Esophagus muscularis mucosa (tissue), 4 donors: Measurements from ENCODE around the gene RAET1E. TPM values are rescaled to one million over a fixed set of nuclear protein-coding genes. Genes with fewer than 3 reads are reported as not detected.

Source experiments
- DNase-seq: peaks from one replicate; pipeline ENCODE4 v3.0.0-alpha.2; 2017; ENCODE audit errors: extremely low spot score
- H3K27ac ChIP-seq, 4 donors: fragments of 200-600 bp; sonication (generic); replicated peaks in 1 of 4; 1 replicate in 3 of 4; 2 replicates in 1 of 4; pipeline ENCODE4 v1.5.1; 2016 to 2019; ENCODE audit warnings: mild to moderate bottlenecking in 1 of 4
- H3K27me3 ChIP-seq, 4 donors: fragments of 200-600 bp; sonication (generic); one replicate each; pipeline versions ENCODE4 v1.5.1 to v1.6.0; 2016 to 2019
- H3K36me3 ChIP-seq, 4 donors: fragments of 200-600 bp; sonication (generic); one replicate each; pipeline ENCODE4 v1.5.1; 2016 to 2019
- H3K4me1 ChIP-seq, 4 donors: fragments of 200-600 bp; sonication (generic); one replicate each; pipeline ENCODE4 v1.5.1; 2016 to 2019
- H3K4me3 ChIP-seq, 4 donors: fragments of 200-600 bp; sonication (generic); 1 replicate in 2 of 4; 2 replicates in 2 of 4; pipeline ENCODE4 v1.5.1; 2016 to 2019; ENCODE audit warnings: mild to moderate bottlenecking in 4 of 4, moderate library complexity in 1 of 4
- H3K9me3 ChIP-seq, 4 donors: fragments of 200-600 bp; sonication (generic); 1 replicate in 3 of 4; 2 replicates in 1 of 4; pipeline ENCODE4 v1.5.1; 2016 to 2019
- CTCF ChIP-seq, 3 experiments: fragments of 200-600 bp in 2 of 3; fragments of 450-650 bp in 1 of 3; sonication (generic) in 2 of 3; IDR thresholded peaks; one replicate each; pipeline ENCODE4 v1.5.1; 2017 to 2019; ENCODE audit warnings: antibody characterized with exemption in 3 of 3, mild to moderate bottlenecking in 2 of 3, moderate library complexity in 1 of 3
- EP300 ChIP-seq: sonication (generic); formaldehyde crosslinking; IDR thresholded peaks from one replicate; pipeline ENCODE4 v1.6.1; 2017; ENCODE audit warnings: antibody characterized with exemption
- POLR2A ChIP-seq: fragments of 450-650 bp; IDR thresholded peaks from one replicate; pipeline ENCODE4 v1.6.1; 2017; ENCODE audit warnings: antibody characterized with exemption, moderate library complexity, mild to moderate bottlenecking, low read depth
- POLR2AphosphoS5 ChIP-seq, 2 donors: sonication (generic); formaldehyde crosslinking; IDR thresholded peaks; one replicate each; pipeline ENCODE4 v1.6.1; 2017; ENCODE audit warnings: antibody characterized with exemption in 2 of 2
- WGBS: methylation state at CpG from one replicate; pipeline ENCODE4 v1.1.5; 2018; 5-methylcytosine and 5-hydroxymethylcytosine counted together
- intact Hi-C: fragments of 100-400 bp; cut with DNase I; formaldehyde crosslinking; loops from one replicate; pipeline ENCODE4 v1.15.1; 2023
- total RNA-seq, 4 donors: library from RNA; depleted of rRNA; stranded (reverse); fragments of >200 nt; gene quantifications; one replicate each; pipeline versions ENCODE4 v1.1.0 to v1.2.1, GENCODE V29; 2016

RAET1E gene
- total RNA-seq, 4 donors from 2014 or later: 0.29 TPM; not detected in 3

DNA sequence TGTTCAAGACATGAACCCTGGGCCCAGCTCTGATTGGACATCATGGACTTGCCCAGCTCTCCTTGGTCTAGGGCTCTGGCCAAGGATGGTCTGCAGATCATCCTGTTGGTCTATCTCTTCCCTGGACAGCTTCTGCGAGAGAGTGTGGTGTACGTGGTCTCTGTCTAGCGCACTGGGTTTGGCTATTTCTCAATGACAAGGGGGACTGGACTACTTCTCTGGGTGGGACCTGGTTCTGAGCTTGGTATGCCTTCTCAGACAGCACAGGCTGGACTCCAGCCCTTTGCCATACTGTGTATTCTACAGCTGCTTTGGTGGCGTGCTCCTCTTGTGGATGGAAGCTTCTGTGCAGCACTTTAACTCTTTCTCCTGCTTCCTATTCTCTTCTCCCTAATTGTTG is 8.5 kb upstream of the RAET1E start:
- no peak for TF ChIP-seq CTCF (IDR thresholded peaks at IDR 0.05)
- TF ChIP-seq POLR2AphosphoS5 (IDR thresholded peaks at IDR 0.05): no peak
- no peak for TF ChIP-seq POLR2A
- TF ChIP-seq EP300: no peak
- Histone ChIP-seq H3K27ac (no peak overlapping the region), H3K4me1 (no peaks in the 10 kb centered on the region), H3K36me3 (no peaks in the 10 kb centered on the region), H3K27me3 (no peaks in the 10 kb centered on the region), H3K9me3 (peaks cover 0 to 7% (median 3%) of the 10 kb centered on the region in 4 donors), H3K4me3 (no peak overlapping the region)
- intact Hi-C loops: no loop called here
- 96% methylated on average over 4 of the region's 4 CpGs for WGBS
- no peak for DNase-seq

DNA sequence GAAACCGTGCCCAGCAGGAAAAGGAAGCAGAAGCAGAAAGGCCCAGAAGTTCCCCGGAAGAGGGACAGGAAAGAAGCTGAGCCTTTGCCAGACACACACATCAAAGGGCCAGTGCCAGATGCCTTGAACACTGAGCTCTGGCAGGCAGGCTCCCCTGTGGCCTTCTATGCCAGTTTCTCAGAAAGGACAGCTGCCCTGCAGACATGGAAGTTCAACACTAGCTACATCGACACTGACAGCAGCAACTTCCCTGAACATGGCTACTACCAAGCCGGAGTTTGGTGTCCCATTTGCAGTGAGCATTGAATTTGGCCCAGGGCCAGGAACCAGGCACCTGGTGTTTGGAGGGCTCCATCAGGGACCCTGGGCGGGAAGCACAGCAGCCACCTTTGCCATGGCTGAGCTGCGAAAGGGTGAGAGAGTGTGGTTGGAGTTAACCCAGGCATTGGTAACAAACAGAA is 8.0 kb upstream of the RAET1E start:
- Histone ChIP-seq H3K4me3 (no peak overlapping the region), H3K27me3 (no peaks in the 10 kb centered on the region), H3K27ac (no peak overlapping the region), H3K36me3 (no peaks in the 10 kb centered on the region), H3K4me1 (no peaks in the 10 kb centered on the region), H3K9me3 (peaks cover 0 to 7% (median 3%) of the 10 kb centered on the region in 4 donors)
- intact Hi-C loops: no loop called here
- TF ChIP-seq CTCF (IDR thresholded peaks at IDR 0.05) (no peak), POLR2A (no peak), POLR2AphosphoS5 (IDR thresholded peaks at IDR 0.05) (no peak), EP300 (no peak)
- DNase-seq: no peak
- WGBS: 85% methylated on average over 3 of the region's 6 CpGs

- WGBS: no CpG with 5 or more reads among the region's 18 CpGs
- no peak for DNase-seq
- Histone ChIP-seq H3K4me3 (no peak overlapping the region), H3K9me3 (peaks cover 0 to 7% (median 3%) of the 10 kb centered on the region in 4 donors), H3K36me3 (no peaks in the 10 kb centered on the region), H3K27ac (no peak overlapping the region), H3K27me3 (no peaks in the 10 kb centered on the region), H3K4me1 (no peaks in the 10 kb centered on the region)
- no peak for TF ChIP-seq CTCF (IDR thresholded peaks at IDR 0.05)
- TF ChIP-seq POLR2A: no peak
- TF ChIP-seq EP300: no peak
- no peak for TF ChIP-seq POLR2AphosphoS5 (IDR thresholded peaks at IDR 0.05)
- intact Hi-C loops: no loop called here
These were observed 7.5 kb upstream of the RAET1E start for GRCh38 chr6:149905371-149905910.

- Histone ChIP-seq H3K9me3 (peaks cover 0 to 7% (median 3%) of the 10 kb centered on the region in 4 donors), H3K4me3 (no peak overlapping the region), H3K36me3 (no peaks in the 10 kb centered on the region), H3K4me1 (no peaks in the 10 kb centered on the region), H3K27me3 (no peaks in the 10 kb centered on the region), H3K27ac (no peak overlapping the region)
- 86% methylated on average over 10 of the region's 13 CpGs for WGBS
- TF ChIP-seq EP300 (no peak), POLR2AphosphoS5 (IDR thresholded peaks at IDR 0.05) (no peak), POLR2A (no peak), CTCF (IDR thresholded peaks at IDR 0.05) (no peak)
- intact Hi-C loops: no loop called here
- no peak for DNase-seq
These were observed 6.9 kb upstream of the RAET1E start for GRCh38 chr6:149904661-149905370.
